ENCODE data around the gene RNF180.
"Not testable (repeated sequence)": the region's sequence is repeated elsewhere in the genome, so short reads cannot be mapped to it uniquely, and the experiment has no call there.

The RNF180 gene

GRCh38 chr5:64397552-64397951, 231.9 kb downstream of the RNF180 start:
- no peak for DNase-seq (ENCODE audit: low read depth)

- DNase-seq (ENCODE audit: low read depth) = not testable (repeated sequence)
Observed at GRCh38 chr5:64398735-64399134, 233.1 kb downstream of the RNF180 start.

GRCh38 chr5:64407103-64407825, 241.6 kb downstream of the RNF180 start:
- not testable (repeated sequence) for DNase-seq (ENCODE audit: low read depth)

- DNase-seq (ENCODE audit: low read depth) = no peak
Observed at GRCh38 chr5:64417390-64417789, 251.7 kb downstream of the RNF180 start.

GRCh38 chr5:64418013-64418412, 252.4 kb downstream of the RNF180 start:
- DNase-seq (ENCODE audit: low read depth) = no peak

Measured in activated T-cell treated with anti-CD3 and anti-CD28 coated beads for 24 hours (primary cell).